Measurements from ENCODE around the gene SNRPA1. TPM values are rescaled to one million over a fixed set of nuclear protein-coding genes. Genes with fewer than 3 reads are reported as not detected.
A peak's percentile ranks its signal among the peaks of the same experiment; 100 is the strongest.

The SNRPA1 gene
- total RNA-seq, 2 donors from 2014 or later = 127 to 174 TPM

DNA sequence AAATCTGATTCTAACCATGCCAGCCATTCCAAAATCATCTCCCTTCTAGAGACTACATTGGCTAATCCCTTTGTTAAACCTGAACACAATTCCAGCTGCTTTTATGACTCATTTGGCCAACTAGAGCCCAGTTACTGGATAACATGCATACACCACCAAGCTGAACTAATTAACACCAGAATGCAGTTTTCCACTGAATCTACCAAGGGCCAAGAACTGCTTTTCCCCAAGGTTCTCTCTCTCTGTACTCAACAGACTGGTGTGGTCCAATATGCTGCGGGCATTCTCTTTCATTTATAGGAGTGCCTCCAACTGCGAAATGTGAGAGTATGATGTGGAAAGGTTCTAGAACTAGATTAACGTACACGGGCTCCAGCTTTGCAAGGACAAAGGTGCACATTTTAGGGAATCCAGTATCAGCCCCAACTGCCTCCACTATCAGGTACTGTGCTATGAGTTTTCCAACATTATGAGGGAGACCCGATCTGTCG lies 44.7 kb downstream of the SNRPA1 start:
- H3K36me3 Mint-ChIP-seq (ENCODE audit: low read depth) = peaks cover 69% of the 10 kb centered on the region
- peak overlapping the region; percentile 90 for H3K4me3 Mint-ChIP-seq
- H3K4me1 Mint-ChIP-seq = peaks cover 35% of the 10 kb centered on the region
- no peak for ATAC-seq (replicated peaks)
- H3K9me3 Mint-ChIP-seq = no peaks in the 10 kb centered on the region
- peak overlapping the region; percentile 93 for H3K27ac Mint-ChIP-seq
- H3K27me3 Mint-ChIP-seq = no peaks in the 10 kb centered on the region

DNA sequence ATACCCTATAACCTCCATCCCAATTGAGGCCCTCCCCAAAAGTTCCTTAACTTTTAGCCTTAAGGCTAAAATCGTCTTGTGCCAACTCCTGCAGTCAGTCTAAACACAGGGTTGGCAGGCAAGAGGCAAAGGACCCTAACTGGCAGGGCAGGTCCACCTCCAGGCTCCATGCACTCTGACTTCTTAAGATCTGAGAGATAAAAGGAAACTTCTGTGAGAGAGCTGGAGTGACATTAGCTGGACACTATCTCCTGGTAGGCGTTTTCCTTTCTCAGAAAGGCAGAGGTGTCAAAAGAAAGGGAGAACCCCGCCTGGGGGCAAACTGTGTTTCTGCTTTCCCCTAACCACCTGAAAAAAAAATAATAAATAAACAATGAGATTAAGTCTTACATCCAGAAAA lies 46.8 kb downstream of the SNRPA1 start:
- H3K27ac Mint-ChIP-seq = peak overlapping the region; percentile 49
- H3K9me3 Mint-ChIP-seq = no peaks in the 10 kb centered on the region
- ATAC-seq (replicated peaks) = no peak
- peak overlapping the region; percentile 90 for H3K4me3 Mint-ChIP-seq
- peaks cover 50% of the 10 kb centered on the region for H3K4me1 Mint-ChIP-seq
- H3K27me3 Mint-ChIP-seq = no peaks in the 10 kb centered on the region
- peaks cover 90% of the 10 kb centered on the region for H3K36me3 Mint-ChIP-seq (ENCODE audit: low read depth)

DNA sequence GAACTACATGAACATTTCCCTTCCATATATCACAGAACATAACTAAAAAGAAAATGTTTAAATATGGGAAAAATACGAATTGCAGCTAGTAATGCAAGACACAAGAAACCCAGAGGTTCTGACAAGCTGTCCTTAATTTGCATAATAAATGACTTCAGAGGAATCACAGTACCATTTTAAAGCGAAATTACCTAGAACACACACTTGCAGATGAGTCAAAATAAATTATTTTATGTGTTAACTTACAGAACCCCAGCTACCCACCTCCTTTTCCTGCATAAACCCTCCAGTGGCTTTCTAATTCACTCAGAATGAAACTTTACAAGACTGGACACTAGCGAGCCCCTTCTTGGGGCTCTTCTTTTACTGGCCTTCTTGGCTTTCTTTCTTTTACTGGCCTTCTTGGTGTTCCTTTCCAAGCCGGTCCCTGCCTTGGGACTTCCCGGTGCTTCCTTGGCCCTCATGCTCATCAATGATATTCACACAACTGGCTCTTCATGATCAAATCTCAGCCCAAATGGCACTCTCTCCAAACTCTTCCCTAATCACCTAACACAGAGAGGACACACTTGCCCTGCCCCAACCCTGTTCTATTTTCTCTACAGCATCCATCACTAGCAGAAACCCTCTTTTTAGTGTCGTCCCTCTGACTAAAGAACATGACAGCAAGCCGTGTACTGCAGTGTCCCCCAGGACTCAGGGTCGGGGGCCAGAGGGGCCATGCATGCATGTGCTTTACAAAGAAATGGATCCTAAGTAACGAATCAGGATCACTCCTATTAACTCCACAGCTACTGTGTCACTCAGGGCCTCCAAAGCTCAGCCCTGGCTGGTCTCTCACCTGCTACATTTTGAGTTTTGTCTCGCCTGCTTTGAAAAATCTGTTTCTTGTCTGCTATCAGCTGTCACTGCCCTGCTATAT lies 48.0 kb downstream of the SNRPA1 start:
- Mint-ChIP-seq H3K36me3 (ENCODE audit: low read depth) (peaks cover 95% of the 10 kb centered on the region), H3K27me3 (no peaks in the 10 kb centered on the region), H3K9me3 (no peaks in the 10 kb centered on the region), H3K4me3 (peak overlapping the region; percentile 90), H3K27ac (peak overlapping the region; percentile 49), H3K4me1 (peaks cover 60% of the 10 kb centered on the region)
- ATAC-seq (replicated peaks) = peak; percentile 57

DNA sequence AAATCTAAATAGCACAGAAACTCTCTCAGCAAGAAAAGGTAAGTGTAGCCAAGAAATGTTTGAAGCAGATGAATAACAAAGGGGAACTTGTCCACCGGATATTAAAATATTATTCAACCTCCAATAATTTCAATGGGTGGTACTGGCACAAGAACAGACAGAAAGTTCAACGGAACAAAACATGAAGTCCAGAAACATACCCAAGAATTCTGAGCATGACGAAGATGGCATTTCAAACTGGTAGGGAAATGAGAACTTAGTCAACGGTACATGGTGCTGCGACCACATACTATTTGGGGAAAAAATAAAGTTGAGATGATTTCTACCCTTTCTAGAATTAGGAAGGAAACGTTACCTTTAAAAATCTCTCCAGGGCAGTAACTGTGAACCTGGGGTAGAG lies 48.7 kb downstream of the SNRPA1 start:
- peak overlapping the region; percentile 90 for H3K4me3 Mint-ChIP-seq
- peak overlapping the region; percentile 49 for H3K27ac Mint-ChIP-seq

DNA sequence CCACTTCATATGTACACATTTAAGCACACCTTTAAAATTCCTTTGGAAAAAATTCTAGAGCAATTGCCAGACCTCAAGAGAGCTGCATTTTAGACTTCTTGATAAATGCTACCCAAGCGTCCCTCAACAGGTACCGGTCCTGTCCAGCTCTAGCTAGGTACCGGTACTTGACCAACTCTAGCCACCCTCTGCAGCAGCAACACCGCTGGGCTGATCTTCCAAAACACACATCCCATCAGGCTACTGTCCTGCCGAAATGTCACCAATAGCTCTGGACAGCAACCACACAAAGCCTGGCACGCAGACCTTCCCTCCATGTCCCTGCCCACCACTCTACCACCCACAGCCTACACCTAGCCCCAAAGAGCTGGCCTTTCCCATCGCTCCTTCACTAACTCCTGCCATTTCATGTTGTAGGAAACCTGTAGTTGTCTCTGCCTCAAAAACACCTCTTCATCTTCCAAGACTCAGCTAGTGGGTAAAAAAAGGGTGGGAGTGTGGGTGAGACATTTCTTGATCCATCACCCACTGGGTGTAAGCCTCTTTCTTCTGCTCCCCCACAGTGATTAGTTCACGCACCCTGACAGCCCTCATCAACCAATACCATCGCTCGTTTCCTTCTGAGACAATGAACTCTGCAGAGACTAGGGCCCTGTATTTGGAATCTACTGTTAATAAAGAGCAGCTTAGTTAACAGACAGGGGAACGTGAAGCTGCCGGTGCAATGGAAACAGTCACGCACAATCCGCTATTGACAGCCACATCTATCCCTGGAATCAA lies 50.0 kb downstream of the SNRPA1 start:
- Mint-ChIP-seq H3K4me3 (peak overlapping the region; percentile 90), H3K9me3 (no peaks in the 10 kb centered on the region), H3K4me1 (peaks cover 60% of the 10 kb centered on the region), H3K27ac (peak overlapping the region; percentile 49), H3K27me3 (no peaks in the 10 kb centered on the region), H3K36me3 (ENCODE audit: low read depth) (peaks cover 98% of the 10 kb centered on the region)
- ATAC-seq (replicated peaks) = no peak

More for the DNA sequence above, 48.7 kb downstream of the SNRPA1 start:
- Mint-ChIP-seq H3K27me3 (no peaks in the 10 kb centered on the region), H3K36me3 (ENCODE audit: low read depth) (peaks cover 96% of the 10 kb centered on the region), H3K9me3 (no peaks in the 10 kb centered on the region), H3K4me1 (peaks cover 64% of the 10 kb centered on the region)
- ATAC-seq (replicated peaks) = peak; percentile 43

DNA sequence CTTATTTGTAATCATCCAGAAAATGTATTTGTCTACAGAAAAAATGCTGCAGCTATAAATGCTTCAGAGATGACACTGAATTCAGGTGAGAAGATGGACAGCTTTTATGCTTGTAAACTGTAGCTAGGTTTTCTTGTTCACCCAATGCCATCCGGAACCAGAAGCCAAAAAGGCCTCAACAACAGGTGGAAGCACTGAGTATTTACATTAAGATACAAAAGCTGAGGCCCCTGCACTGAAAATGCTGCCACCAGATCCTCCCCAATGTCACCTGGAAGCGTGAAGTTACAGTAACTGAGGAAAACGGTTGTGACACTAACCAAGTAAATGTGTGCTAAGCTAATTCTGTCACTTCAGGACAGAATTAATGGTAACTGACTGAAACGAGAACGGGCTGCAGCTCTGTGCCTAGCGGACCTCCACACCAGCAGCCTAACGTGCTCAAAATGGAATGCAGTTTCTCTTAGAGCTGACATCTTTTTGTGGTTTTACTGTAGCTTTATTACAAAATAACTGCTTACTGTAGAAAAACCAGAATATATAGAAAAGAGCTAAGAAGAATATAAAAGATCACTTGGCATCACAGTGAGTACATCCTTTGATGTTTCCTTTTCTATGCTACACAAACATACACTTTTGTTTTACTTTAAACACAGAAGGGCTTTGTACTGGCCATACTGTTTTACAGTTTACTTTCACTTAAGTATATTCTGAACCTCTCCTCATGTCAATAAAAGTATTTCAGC lies 50.8 kb downstream of the SNRPA1 start:
- ATAC-seq (replicated peaks) = no peak
- Mint-ChIP-seq H3K36me3 (ENCODE audit: low read depth) (peaks cover 98% of the 10 kb centered on the region), H3K4me1 (peaks cover 63% of the 10 kb centered on the region), H3K27me3 (no peaks in the 10 kb centered on the region), H3K9me3 (no peaks in the 10 kb centered on the region), H3K27ac (peak overlapping the region; percentile 49), H3K4me3 (peak overlapping the region; percentile 90)

DNA sequence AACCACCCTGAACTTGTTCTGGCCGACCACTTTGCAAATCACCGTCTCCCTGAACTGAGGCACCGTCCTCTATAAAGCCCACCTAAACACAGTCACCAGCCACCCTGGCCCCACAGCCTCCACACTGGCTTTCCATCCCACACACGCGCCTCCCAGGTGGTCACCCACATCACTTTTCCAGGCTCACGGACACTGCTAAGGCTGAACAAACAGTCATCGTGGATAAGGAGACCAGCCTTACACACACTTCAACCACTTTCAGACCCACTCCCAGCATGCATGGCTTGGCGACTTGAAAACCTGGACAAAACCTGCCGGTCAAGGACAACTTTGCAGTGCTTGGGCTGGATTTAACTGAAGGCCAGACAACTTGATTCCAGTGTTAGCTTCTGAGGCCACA lies 51.6 kb downstream of the SNRPA1 start:
- H3K27me3 Mint-ChIP-seq = no peaks in the 10 kb centered on the region
- H3K36me3 Mint-ChIP-seq (ENCODE audit: low read depth) = peaks cover 98% of the 10 kb centered on the region
- no peaks in the 10 kb centered on the region for H3K9me3 Mint-ChIP-seq
- H3K4me3 Mint-ChIP-seq = peak overlapping the region; percentile 90
- H3K4me1 Mint-ChIP-seq = peaks cover 61% of the 10 kb centered on the region
- no peak for ATAC-seq (replicated peaks)
- peak overlapping the region; percentile 49 for H3K27ac Mint-ChIP-seq

DNA sequence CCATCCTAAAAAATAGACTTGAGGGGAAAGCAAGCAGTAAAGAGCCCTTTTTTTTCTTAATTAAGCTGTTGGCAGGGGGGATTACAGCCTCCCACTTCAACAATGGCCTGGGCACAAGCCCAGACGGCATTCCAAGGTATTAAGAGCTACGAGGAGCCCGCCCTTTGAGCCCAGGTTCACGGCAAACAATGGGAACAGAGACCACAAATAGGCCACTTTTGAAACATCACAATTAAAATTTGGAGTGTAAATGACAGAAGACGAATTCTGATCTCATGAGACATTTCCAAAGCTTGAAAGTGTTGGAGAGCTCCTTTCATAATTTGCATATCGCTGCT lies 52.1 kb downstream of the SNRPA1 start:
- no peak for ATAC-seq (replicated peaks)
- H3K9me3 Mint-ChIP-seq = no peaks in the 10 kb centered on the region
- H3K36me3 Mint-ChIP-seq (ENCODE audit: low read depth) = peaks cover 98% of the 10 kb centered on the region
- peak overlapping the region; percentile 90 for H3K4me3 Mint-ChIP-seq
- H3K27ac Mint-ChIP-seq = peak overlapping the region; percentile 49
- H3K27me3 Mint-ChIP-seq = no peaks in the 10 kb centered on the region
- peaks cover 61% of the 10 kb centered on the region for H3K4me1 Mint-ChIP-seq

DNA sequence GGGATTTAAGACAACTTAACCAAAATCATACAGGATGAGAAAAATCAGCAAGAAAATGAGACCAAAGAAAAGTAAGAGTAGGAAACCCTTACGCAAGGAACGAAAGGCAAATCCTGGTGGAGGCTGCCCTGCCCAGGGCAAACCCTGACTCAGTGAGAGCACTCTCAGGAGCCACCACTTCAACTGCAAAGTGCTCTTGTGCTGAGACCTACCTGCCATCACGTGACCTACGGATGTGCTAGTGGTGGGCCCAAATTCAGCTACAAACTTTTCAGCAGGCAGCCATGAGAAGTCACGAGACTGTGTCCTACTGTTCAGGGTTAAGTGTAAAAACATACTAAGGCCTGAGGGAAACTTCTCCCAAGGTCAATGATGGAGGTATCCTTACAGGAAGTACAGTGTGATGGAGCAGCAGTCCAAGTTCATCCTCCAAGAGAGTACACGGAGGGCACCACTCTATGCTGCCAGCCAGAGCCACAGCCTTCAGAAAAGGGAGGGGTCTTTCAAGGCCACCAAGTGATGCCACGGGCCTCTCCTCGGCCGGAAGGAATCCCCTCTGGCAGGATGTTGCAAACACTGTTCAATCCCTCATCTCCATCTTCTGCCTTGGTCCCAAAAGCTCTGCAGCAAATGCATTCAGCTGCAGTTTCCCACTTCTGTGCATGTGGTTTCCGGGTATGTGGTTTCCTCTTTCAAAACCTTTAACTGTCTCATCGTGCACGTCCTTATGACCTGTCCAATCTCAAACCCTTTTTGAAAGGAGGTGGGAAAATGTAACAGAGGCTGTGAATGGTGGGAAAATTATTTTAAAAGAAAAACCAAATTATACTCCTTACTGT lies 52.7 kb downstream of the SNRPA1 start:
- Mint-ChIP-seq H3K27me3 (no peaks in the 10 kb centered on the region), H3K36me3 (ENCODE audit: low read depth) (peaks cover 98% of the 10 kb centered on the region), H3K4me3 (peak overlapping the region; percentile 90), H3K9me3 (no peaks in the 10 kb centered on the region), H3K4me1 (peaks cover 57% of the 10 kb centered on the region), H3K27ac (peak overlapping the region; percentile 49)
- ATAC-seq (replicated peaks) = peak; percentile 70

DNA sequence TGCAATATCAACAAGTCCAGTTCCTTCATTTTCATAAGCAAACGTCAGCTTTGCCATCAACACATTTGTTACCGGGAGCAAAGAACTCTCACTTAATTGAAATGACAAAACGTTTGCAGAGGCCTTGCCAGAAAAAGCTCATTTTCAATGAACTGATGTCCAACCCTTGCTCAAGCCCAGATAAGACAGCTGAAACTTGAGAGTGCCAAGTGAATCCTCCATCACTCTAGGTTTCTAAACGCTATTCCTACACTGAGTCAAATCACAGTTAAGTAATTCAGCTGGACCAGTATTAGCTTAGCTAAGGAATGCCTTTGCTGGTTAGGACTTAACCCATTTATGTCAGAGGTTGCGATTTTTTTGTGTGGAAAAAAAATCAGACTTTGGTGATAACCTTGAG lies 54.7 kb downstream of the SNRPA1 start:
- no peaks in the 10 kb centered on the region for H3K9me3 Mint-ChIP-seq
- H3K27ac Mint-ChIP-seq = no peak overlapping the region
- H3K4me1 Mint-ChIP-seq = peaks cover 43% of the 10 kb centered on the region
- peaks cover 98% of the 10 kb centered on the region for H3K36me3 Mint-ChIP-seq (ENCODE audit: low read depth)
- no peaks in the 10 kb centered on the region for H3K27me3 Mint-ChIP-seq
- H3K4me3 Mint-ChIP-seq = peak overlapping the region; percentile 67
- no peak for ATAC-seq (replicated peaks)

DNA sequence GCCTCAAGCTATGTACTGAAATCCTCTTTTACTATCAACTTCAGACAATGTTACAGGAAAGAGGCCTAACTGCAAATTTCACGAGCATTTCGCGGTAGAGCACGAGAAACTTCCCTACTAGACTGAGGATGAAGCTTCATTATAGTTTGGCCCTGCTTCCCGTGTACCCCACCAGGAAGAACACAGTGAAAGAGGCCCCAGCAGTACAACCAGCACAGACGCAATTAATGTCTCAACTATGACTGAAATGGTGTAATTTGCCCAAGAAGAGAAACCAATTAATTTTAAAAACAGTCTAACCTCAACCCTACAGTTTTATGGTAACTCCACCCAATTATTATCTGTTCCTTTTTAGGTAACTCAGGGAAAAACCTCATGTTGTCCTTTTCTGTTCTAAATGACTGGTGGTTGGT lies 55.3 kb downstream of the SNRPA1 start:
- Mint-ChIP-seq H3K4me1 (peaks cover 42% of the 10 kb centered on the region), H3K9me3 (no peaks in the 10 kb centered on the region), H3K36me3 (ENCODE audit: low read depth) (peaks cover 98% of the 10 kb centered on the region), H3K4me3 (peak overlapping the region; percentile 67), H3K27me3 (no peaks in the 10 kb centered on the region), H3K27ac (peak overlapping the region; percentile 72)
- ATAC-seq (replicated peaks) = peak; percentile 49

DNA sequence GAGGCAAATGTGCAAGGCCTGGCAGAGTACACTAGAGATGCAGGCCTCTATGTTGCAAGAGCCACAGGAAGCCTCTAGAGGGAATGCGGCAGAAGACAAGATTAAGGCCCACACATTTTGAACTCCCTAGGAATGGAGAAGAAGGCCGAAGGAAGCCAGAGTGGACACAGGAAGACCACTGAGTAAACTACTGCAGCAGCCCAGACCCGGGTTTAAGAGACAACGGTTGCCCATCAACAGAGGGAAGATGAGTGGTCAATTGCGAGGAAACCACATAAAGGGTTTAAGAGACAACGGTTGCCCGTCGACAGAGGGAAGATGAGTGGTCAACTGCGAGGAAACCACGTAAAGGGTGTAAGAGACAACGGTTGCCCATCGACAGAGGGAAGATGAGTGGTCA lies 57.8 kb downstream of the SNRPA1 start:
- peaks cover 98% of the 10 kb centered on the region for H3K36me3 Mint-ChIP-seq (ENCODE audit: low read depth)
- H3K27me3 Mint-ChIP-seq = no peaks in the 10 kb centered on the region

DNA sequence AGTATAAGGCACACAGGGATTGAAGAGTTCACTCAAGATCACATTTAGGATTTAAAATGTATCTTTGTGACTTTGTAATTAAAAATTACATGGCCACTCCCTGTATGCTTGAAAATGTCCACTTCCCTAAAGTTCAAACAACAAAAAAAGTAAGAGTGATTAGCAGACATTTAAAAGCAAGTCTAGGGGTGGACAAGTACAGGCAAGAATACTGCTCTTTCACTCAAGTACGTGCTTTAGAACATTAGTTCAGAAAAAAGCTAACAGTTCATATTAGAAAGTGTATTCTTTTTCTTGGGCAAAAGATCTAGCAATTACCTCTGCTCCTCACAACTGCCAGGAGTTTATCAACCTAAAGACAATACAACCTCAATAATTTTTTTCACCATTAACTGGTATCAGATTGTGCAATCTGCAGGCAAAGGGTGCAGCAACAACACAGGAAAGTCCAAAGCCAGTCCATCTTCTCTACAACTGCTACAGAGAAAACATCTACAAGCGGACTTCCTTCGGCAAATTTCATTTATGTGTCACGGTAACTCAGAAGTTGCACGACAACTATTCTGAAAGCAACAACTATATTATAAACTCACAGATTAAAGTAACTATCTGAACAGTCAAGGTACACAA lies 61.3 kb downstream of the SNRPA1 start:
- Mint-ChIP-seq H3K36me3 (ENCODE audit: low read depth) (peaks cover 100% of the 10 kb centered on the region), H3K4me1 (peaks cover 19% of the 10 kb centered on the region), H3K4me3 (no peak overlapping the region), H3K9me3 (no peaks in the 10 kb centered on the region), H3K27me3 (no peaks in the 10 kb centered on the region), H3K27ac (no peak overlapping the region)
- ATAC-seq (replicated peaks) = no peak

More for the DNA sequence above, 57.8 kb downstream of the SNRPA1 start:
- Mint-ChIP-seq H3K4me1 (peaks cover 24% of the 10 kb centered on the region), H3K9me3 (no peaks in the 10 kb centered on the region), H3K27ac (no peak overlapping the region), H3K4me3 (no peak overlapping the region)
- ATAC-seq (replicated peaks) = no peak

Data from activated T-helper 17 cell treated with anti-CD3 and anti-CD28 coated beads, Interleukin-2, amount 50 U/mL, for 72 hours (primary cell).